Peyer's patch (tissue), 4 donors: ENCODE data around the gene WRAP73. TPM values are rescaled to one million over a fixed set of nuclear protein-coding genes. Genes with fewer than 3 reads are reported as not detected.

Experiments
- DNase-seq, 3 donors: peaks; one replicate each; pipeline ENCODE4 v3.0.0-alpha.2; 2017 to 2019
- H3K27ac ChIP-seq, 4 donors: fragments of 200-600 bp; sonication (generic); one replicate each; pipeline ENCODE4 v1.5.1; 2016 to 2019
- H3K27me3 ChIP-seq, 2 donors: fragments of 200-600 bp; sonication (generic); one replicate each; pipeline ENCODE4 v1.5.1; 2019
- H3K36me3 ChIP-seq, 3 donors: fragments of 200-600 bp; sonication (generic); one replicate each; pipeline ENCODE4 v1.5.1; 2016 to 2019
- H3K4me1 ChIP-seq, 4 donors: fragments of 200-600 bp; sonication (generic); one replicate each; pipeline ENCODE4 v1.5.1; 2016 to 2019
- H3K4me3 ChIP-seq, 4 donors: fragments of 200-600 bp; sonication (generic); 1 replicate in 3 of 4; 2 replicates in 1 of 4; pipeline ENCODE4 v1.5.1; 2016 to 2019; ENCODE audit warnings: mild to moderate bottlenecking in 1 of 4
- H3K9me3 ChIP-seq, 4 donors: fragments of 200-600 bp; sonication (generic); one replicate each; pipeline ENCODE4 v1.5.1; 2016 to 2019; ENCODE audit warnings: mild to moderate bottlenecking in 1 of 4
- CTCF ChIP-seq, 6 experiments: fragments of 450-650 bp in 4 of 6; fragments of 200-600 bp in 2 of 6; sonication (generic) in 1 of 6; IDR thresholded peaks; one replicate each; pipeline ENCODE4 v1.5.1; 2017 to 2019; ENCODE audit warnings: antibody characterized with exemption in 6 of 6, mild to moderate bottlenecking in 3 of 6, moderate library complexity in 1 of 6
- POLR2A ChIP-seq, 2 donors: fragments of 450-650 bp; IDR thresholded peaks; one replicate each; pipeline ENCODE4 v1.5.1; 2017; ENCODE audit warnings: antibody characterized with exemption in 2 of 2, mild to moderate bottlenecking in 2 of 2, moderate library complexity in 2 of 2
- total RNA-seq, 4 donors: library from RNA; depleted of rRNA; stranded (reverse); fragments of >200 nt; gene quantifications; one replicate each; pipeline ENCODE4 v1.1.0, GENCODE V29; 2016

The WRAP73 gene
- total RNA-seq, 4 donors from 2014 or later: 34.3 to 71.1 (median 49.4) TPM

- H3K36me3 ChIP-seq: peaks cover 0 to 61% (median 0%) of the 10 kb centered on the region in 3 donors
- DNase-seq: no peak
These were observed 22.2 kb downstream of the WRAP73 start for GRCh38 chr1:3627515-3628253.

GRCh38 chr1:3626025-3626424 is 23.9 kb downstream of the WRAP73 start:
- Histone ChIP-seq H3K9me3 (no peaks in the 10 kb centered on the region), H3K4me1 (peaks cover 0 to 35% (median 7%) of the 10 kb centered on the region in 4 donors), H3K27ac (peak overlapping the region in 3 of 4 donors; percentile 94 to 100 (median 95)), H3K4me3 (peak overlapping the region in 2 of 4 donors; percentile 98 to 100), H3K27me3 (no peaks in the 10 kb centered on the region), H3K36me3 (peaks cover 0 to 44% (median 0%) of the 10 kb centered on the region in 3 donors)
- no peak for DNase-seq
- TF ChIP-seq POLR2A (IDR thresholded peaks at IDR 0.05): no peak
- no peak for TF ChIP-seq CTCF (IDR thresholded peaks at IDR 0.05)

More at GRCh38 chr1:3627515-3628253, 22.2 kb downstream of the WRAP73 start:
- Histone ChIP-seq H3K27ac (no peak overlapping the region), H3K9me3 (no peaks in the 10 kb centered on the region), H3K4me3 (no peak overlapping the region), H3K4me1 (peaks cover 0 to 27% (median 7%) of the 10 kb centered on the region in 4 donors), H3K27me3 (no peaks in the 10 kb centered on the region)
- TF ChIP-seq CTCF (IDR thresholded peaks at IDR 0.05) (no peak), POLR2A (IDR thresholded peaks at IDR 0.05) (no peak)

- DNase-seq: peak; percentile 26 to 89 (median 82)
- Histone ChIP-seq H3K4me1 (peaks cover 0 to 35% (median 7%) of the 10 kb centered on the region in 4 donors), H3K9me3 (no peaks in the 10 kb centered on the region), H3K4me3 (peak overlapping the region; percentile 91 to 100 (median 98)), H3K27ac (peak overlapping the region; percentile 93 to 100 (median 94)), H3K36me3 (peaks cover 0 to 39% (median 0%) of the 10 kb centered on the region in 3 donors), H3K27me3 (no peaks in the 10 kb centered on the region)
- TF ChIP-seq CTCF (IDR thresholded peaks at IDR 0.05): peak in 1 of 6 experiments; percentile 18
- peak; percentile 76 to 78 for TF ChIP-seq POLR2A (IDR thresholded peaks at IDR 0.05)
These were observed 24.6 kb downstream of the WRAP73 start for GRCh38 chr1:3625151-3625907.

- Histone ChIP-seq H3K27me3 (no peaks in the 10 kb centered on the region), H3K36me3 (peaks cover 0 to 30% (median 0%) of the 10 kb centered on the region in 3 donors), H3K9me3 (no peaks in the 10 kb centered on the region), H3K27ac (peak within 1 kb of the TSS; percentile 93 to 100 (median 94)), H3K4me3 (peak within 1 kb of the TSS; percentile 91 to 100 (median 98)), H3K4me1 (peaks cover 0 to 35% (median 7%) of the 10 kb centered on the region in 4 donors)
- DNase-seq: peak; percentile 99 to 100 (median 99)
- TF ChIP-seq CTCF (IDR thresholded peaks at IDR 0.05) (no peak), POLR2A (IDR thresholded peaks at IDR 0.05) (peak; percentile 42 to 61)
These were observed 25.4 kb downstream of the WRAP73 start, which contains the start of gene TPRG1L for GRCh38 chr1:3624200-3625136. TPRG1L (plus strand) TSS chr1:3625015; CDS start chr1:3625073, 58 bp downstream.
